HG03025 (cell line): ENCODE measurements around the gene PRKCZ.

ENCODE experiments used
- ATAC-seq: cut with Tn5 transposase; IDR thresholded peaks from one replicate; pipeline ENCODE4 v1.9.1; 2021; ENCODE audit warnings: mild to moderate bottlenecking, moderate library complexity; ENCODE audit not compliant: unreplicated experiment, low FRiP score

Gene PRKCZ

GRCh38 chr1:2060072-2060471 is 9.9 kb downstream of the PRKCZ start:
- ATAC-seq, result no peak

GRCh38 chr1:2060535-2060934 is 10.3 kb downstream of the PRKCZ start:
- ATAC-seq, result no peak

- no peak for ATAC-seq
Observed at GRCh38 chr1:2061065-2061778, 11.0 kb downstream of the PRKCZ start.

GRCh38 chr1:2065699-2066098 is 15.5 kb downstream of the PRKCZ start:
- no peak for ATAC-seq

- no peak for ATAC-seq
Observed at GRCh38 chr1:2067393-2067792, 17.2 kb downstream of the PRKCZ start.

- no peak for ATAC-seq
Observed at GRCh38 chr1:2067981-2068380, 17.8 kb downstream of the PRKCZ start.

GRCh38 chr1:2068951-2069350 is 18.7 kb downstream of the PRKCZ start:
- ATAC-seq, result no peak

GRCh38 chr1:2070016-2070415 is 19.8 kb downstream of the PRKCZ start:
- ATAC-seq, result no peak

- no peak for ATAC-seq
Observed at GRCh38 chr1:2070800-2071530, 20.8 kb downstream of the PRKCZ start.

GRCh38 chr1:2072109-2072806 is 22.0 kb downstream of the PRKCZ start:
- no peak for ATAC-seq

GRCh38 chr1:2072891-2073290 is 22.7 kb downstream of the PRKCZ start:
- no peak for ATAC-seq

GRCh38 chr1:2073382-2074230 is 23.4 kb downstream of the PRKCZ start:
- no peak for ATAC-seq

GRCh38 chr1:2074396-2074795 is 24.2 kb downstream of the PRKCZ start:
- ATAC-seq, result no peak

GRCh38 chr1:2074944-2075740 is 24.9 kb downstream of the PRKCZ start:
- no peak for ATAC-seq

- no peak for ATAC-seq
Observed at GRCh38 chr1:2076826-2077225, 26.6 kb downstream of the PRKCZ start.

- no peak for ATAC-seq
Observed at GRCh38 chr1:2078170-2078569, 28.0 kb downstream of the PRKCZ start.

GRCh38 chr1:2079396-2080085 is 29.3 kb downstream of the PRKCZ start:
- ATAC-seq, result no peak

- no peak for ATAC-seq
Observed at GRCh38 chr1:2080140-2080539, 29.9 kb downstream of the PRKCZ start.

- ATAC-seq, result no peak
Observed at GRCh38 chr1:2080884-2081283, 30.7 kb downstream of the PRKCZ start.
